ENCODE results near the gene KATNAL2.

KATNAL2 gene

DNA sequence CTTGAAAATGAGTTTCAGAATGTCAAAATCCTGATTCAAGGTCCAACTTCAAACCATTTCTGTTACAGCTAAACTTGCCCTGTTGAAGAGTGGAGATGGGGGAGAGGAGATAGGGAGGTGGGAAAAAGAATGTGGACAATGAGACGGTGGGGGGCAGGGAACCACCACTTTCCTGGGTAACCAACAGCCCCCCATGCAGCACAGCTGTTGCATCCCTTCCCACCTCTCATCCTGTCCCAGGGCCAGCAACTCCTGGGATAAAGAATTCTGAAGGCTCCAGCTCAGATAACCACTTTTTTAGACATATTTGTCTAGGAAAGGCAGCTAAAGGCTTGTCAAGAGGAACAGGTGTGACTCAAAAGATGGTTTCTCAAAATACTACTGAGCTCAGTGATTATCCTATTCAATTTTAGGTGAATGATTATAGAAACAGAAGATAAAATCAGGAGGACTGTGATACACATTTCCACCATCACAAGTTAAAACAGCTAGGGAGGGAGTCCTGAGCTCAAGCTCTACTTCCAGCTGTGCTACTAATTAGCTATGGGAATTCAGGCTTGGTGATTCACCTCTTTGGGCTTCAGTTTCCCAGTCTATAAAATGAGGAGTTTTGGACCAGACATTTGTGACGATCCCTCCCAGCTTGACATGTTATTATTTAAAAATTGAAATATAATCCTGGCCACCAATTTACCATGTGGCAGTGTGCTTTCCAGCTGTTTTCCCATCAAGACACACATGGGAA is 196.6 kb downstream of the KATNAL2 start:
- DNase-seq (ENCODE audit: low read depth in 2 of 2), result no peak

DNA sequence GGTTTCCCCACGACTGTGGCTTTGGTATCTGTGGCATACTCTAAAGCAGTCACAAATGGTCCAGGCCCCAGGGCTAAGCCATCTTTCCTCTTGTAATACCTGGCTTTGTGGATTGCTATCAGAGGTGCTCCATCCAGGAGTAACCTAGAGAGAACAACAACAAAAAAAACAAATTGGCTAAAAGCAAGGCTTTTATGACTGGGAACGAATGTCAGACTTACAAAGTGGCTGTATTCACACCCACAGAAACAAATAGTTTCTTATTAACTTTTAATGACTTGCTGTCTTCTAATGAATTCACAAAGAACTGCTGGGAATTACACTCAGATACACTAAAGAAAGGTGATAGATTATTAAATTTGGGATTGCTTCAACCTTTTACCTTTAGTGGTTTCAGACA is 197.8 kb downstream of the KATNAL2 start:
- DNase-seq (ENCODE audit: low read depth in 2 of 2), result no peak

DNA sequence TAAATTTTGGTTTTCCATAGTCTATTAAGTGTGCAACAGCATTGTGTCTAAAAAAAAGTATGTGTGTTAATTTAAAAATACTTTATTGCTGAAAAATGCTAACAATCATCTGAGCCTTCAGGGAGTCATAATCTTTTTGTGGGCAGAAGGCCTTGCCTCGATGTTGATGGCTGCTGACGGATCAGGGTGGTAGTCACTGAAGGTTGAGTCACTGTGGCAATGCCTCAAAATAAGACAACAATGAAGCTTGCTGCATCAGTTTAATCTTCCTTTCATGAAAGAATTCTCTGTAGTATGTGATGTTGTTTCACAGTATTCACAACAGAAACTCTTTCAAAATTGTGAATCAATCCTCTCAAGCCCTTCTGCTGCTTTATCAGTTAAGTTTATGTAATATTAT is 201.6 kb downstream of the KATNAL2 start:
- no peak for DNase-seq (ENCODE audit: low read depth in 2 of 2)

DNA sequence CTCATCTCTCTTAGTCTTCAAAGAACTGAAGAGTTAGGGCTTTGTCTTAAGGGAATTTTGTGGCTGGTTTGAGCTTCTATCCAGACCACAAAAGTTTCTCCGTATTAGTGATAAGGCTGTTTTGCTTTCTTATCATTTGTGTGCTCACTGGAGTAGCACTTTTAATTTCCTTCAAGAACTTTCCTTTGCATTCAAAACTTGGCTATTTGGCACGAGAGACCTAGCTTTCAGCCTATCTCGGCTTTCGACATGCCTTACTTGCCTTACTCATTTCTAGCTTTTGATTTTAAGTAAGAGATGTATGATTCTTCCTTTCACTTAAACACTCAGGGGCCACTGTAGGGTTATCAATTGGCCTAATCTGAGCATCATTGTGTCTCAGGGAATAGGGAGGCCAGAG is 203.0 kb downstream of the KATNAL2 start:
- no peak for DNase-seq (ENCODE audit: low read depth in 2 of 2)

DNA sequence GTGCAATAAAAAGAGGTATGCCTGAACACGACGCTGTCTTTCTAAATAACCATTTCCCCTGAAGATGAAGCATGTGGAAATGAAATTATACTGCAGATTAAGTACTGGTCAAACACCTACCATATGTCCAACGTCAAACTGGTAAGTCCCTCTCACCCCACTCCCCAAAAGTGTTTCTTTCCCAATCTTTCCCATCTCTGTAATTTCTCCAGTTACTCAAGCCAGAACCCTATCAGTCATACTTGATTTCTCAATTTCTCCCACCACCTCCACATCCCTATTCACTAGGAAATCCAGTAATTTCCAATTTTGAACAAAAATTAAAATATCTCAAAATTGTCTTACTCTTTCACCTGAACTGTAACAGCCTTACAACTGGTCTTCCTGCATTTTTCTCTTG is 203.7 kb downstream of the KATNAL2 start:
- no peak for DNase-seq (ENCODE audit: low read depth in 2 of 2)

DNA sequence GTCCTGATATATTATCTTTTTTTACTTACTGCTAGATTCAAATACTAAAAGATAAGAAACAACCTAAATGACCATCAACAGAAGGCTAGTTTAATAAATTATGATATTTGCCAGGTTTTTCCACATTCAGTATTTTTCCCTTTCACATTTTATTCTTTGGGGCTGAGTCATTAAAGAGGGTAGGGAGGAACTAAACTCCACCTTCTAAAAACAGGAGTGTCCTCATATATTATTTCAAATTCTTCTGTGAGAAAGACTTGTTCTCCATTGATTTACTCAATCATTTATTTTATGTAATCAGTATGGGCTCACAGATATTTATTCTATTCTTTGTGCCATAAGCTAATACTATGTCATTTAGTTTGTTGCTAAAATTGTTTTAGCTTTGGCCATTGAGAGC is 223.9 kb downstream of the KATNAL2 start:
- no peak for DNase-seq (ENCODE audit: low read depth in 2 of 2)

DNA sequence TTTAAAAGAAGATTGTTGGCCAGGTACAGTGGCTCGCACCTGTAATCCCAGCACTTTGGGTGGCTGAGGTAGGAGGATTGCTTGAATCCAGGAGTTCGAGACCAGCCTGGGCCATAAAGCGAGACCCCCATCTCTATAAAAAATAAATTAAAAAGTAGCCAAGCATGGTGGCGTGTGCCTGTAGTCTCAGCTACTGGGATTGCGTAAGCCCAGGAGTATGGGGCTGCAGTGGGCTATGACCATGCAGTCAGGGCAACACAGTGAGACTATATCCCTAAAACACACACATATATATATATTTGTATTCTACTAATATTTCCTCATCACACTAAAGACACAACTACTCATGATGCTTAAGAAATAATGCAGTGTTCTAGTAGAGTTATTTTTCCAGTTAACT is 225.8 kb downstream of the KATNAL2 start:
- no peak for DNase-seq (ENCODE audit: low read depth in 2 of 2)

DNA sequence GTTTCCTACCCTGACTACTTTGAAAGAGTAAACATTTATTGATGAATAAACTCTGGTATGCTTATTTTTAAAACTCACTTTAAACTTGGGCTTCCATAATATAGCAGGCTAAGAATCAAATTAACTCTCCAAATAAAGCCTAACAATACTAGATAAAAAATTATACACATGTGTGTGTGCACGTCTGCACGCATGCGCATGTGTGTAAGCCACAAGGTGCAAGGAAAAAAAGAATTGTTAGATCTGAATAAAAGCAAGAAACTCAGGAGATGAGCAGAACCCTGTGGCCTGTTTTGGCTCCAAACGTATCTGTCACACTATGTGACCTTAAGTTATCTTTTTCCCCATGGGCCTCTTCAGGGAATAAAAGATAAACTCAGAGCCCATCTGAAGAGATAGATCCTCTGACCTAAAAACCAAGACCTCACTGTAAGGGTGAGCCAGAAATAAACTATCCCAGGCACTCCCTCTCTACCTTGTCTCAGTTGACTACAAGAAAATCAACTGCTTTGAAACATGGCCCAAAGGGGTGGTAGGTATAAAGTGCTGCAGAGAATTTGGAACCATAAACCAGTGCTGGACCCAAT is 226.6 kb downstream of the KATNAL2 start:
- no peak for DNase-seq (ENCODE audit: low read depth in 2 of 2)

DNA sequence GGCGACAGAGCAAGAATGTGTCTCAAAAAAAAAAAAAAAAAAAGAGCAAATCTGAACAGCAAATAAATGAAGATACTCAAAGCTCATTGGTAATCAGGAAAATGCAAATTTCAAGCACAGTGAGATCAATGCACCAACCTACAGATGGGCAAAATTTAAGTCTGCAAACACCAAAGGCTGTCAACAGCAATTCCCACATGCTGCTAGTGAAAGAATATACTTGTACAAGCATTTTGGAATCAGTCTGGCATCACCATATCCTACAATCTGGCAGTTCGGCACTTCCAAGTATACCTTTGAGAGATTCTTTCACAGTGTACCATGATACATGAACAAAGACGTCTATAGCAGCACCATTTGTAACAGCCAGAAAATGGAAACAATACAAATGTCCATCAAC is 228.8 kb downstream of the KATNAL2 start:
- DNase-seq (ENCODE audit: low read depth in 2 of 2), result no peak

DNA sequence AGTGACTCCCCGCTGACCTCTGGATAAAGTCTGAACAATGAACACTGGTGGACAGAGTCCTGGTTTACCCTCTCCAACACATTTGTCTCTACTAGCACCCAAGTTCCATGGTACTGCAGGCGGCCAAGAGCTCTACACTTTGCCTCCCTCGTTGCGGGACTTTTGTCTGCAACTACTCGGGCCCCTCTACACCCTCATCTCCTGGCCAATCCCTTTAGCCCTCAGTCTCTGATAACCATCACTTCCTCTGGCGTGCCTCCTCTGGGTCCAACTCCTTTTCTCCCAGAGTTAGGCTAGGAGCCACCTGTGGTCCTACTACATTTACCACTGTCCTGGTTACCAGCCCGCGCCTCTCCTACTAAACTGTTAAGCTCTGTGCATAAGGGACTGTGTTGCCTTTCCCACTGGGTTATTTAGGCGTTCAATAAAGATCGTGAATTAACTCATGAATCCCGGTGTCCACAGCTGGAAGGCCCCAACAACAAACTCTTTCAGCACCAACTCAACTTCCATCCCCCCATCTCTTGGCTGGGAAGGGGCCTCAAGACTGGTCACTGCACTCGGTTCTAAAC is 232.1 kb downstream of the KATNAL2 start:
- no peak for DNase-seq (ENCODE audit: low read depth in 2 of 2)

DNA sequence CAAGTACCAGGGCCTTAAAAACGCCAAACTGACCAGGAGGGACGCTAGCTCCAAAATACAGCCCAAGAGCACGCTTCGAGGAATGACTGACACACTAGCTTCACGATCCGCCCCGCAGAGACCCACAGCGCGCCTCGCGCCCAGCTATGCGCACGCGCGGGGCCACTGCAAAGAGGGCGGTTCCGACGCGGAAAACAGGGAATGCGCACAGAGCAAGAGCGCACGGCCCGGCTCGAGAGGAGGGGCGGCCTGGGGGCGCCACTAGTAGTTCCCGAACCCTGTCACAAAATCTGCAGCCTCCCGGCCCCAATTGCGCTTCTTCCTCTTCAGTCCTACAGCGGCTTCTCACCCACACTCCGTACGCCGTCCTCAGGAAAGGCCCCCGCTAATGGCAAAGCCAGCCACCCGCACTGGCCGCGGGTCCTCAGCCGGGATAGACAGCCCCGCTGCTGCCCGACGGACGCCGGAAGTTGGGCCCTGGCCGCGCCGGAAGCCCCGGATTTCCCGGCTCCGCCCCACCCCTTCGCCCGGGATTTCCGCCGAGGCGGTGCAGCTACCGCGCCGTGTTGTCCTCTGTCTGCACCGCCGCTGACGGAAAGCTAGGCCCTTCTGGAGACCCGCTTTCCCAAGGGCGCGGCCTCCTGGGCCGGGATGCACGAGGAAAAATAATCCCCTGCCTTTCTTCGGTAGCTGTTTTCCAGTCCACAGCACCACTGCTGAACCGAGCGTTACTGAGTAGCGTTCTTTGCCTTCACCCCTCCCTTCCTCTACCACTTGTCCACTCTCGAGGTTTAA is 232.8 kb downstream of the KATNAL2 start, which contains the start of gene HDHD2:
Gene HDHD2, minus strand, starts transcription at position 472 of the 795 bp plus-strand sequence. CDS start 14,061 bp downstream, outside the sequence.
- peak; percentile 52 to 62 for DNase-seq (ENCODE audit: low read depth in 2 of 2)

DNA sequence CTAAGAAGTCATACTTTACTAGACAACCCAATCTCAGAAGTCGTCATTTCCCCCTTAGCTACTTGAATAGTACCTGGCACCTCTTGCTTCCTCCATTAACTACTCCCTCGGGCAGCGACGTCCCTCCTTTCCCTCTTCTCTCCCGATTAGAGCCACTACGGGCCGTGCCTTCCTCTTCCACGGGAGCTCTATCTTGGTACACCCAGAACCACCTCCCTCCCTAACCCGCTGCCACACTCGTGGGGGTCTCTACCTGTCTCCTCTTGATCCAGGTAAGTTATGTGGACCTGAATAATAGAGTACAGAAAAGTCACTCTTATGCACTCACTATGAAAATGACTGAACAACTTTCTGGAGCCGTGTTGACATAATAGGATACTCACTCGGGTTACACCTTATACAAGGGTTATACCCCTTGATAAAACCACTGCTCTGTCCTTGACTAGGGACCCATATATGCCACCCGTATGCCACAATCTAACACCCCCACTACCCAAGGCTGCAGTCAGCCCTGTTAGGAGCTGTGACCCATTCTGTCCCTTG is 233.5 kb downstream of the KATNAL2 start:
- no peak for DNase-seq (ENCODE audit: low read depth in 2 of 2)

DNA sequence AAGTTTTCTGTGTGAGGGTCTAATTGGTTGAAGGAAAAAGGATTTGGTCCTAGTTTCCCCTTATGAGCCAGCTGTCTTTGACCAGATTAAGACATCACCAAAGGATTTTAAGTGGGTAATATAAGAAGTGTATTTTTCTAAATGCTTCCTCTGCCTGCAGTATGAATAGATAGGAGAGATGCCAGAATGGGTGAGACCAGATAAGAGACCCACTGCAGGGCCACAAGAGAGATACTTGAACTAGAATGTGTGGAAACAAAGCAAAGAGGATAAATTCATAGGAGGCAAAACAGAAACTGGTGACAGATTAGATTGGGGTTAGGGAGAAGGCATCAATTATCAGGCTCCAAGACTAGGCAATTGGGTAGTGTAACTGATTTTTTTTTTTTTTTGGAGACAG is 234.0 kb downstream of the KATNAL2 start:
- DNase-seq (ENCODE audit: low read depth in 2 of 2), result no peak
